Stimulated activated CD4-positive, alpha-beta T cell treated with anti-CD3 and anti-CD28 coated beads, Interleukin-1b, Interleukin-23, amount 100 ng/mL, for 48 hours (primary cell): ENCODE measurements around the gene LRMDA.

Source experiments
- DNase-seq: peaks from one replicate; pipeline ENCODE4 v3.0.0-alpha.2; 2020

LRMDA gene

GRCh38 chr10:76397181-76398042, 966.0 kb downstream of the LRMDA start:
- DNase-seq, result no peak

GRCh38 chr10:76398043-76398710, 966.8 kb downstream of the LRMDA start:
- no peak for DNase-seq

GRCh38 chr10:76399226-76399625, 967.8 kb downstream of the LRMDA start:
- DNase-seq, result no peak

- no peak for DNase-seq
Observed at GRCh38 chr10:76401006-76401405, 969.6 kb downstream of the LRMDA start.

- no peak for DNase-seq
Observed at GRCh38 chr10:76403912-76404311, 972.5 kb downstream of the LRMDA start.

- DNase-seq, result no peak
Observed at GRCh38 chr10:76404531-76404930, 973.1 kb downstream of the LRMDA start.

GRCh38 chr10:76405922-76406321, 974.5 kb downstream of the LRMDA start:
- DNase-seq, result no peak

GRCh38 chr10:76408646-76409045, 977.2 kb downstream of the LRMDA start:
- DNase-seq, result no peak

- DNase-seq, result no peak
Observed at GRCh38 chr10:76411729-76412435, 980.5 kb downstream of the LRMDA start.

- DNase-seq, result no peak
Observed at GRCh38 chr10:76415554-76415953, 984.1 kb downstream of the LRMDA start.

GRCh38 chr10:76416642-76417041, 985.2 kb downstream of the LRMDA start:
- DNase-seq, result no peak

- no peak for DNase-seq
Observed at GRCh38 chr10:76420725-76421124, 989.3 kb downstream of the LRMDA start.

GRCh38 chr10:76422769-76423168, 991.3 kb downstream of the LRMDA start:
- no peak for DNase-seq

- no peak for DNase-seq
Observed at GRCh38 chr10:76428551-76429367, 997.3 kb downstream of the LRMDA start.

- no peak for DNase-seq
Observed at GRCh38 chr10:76429368-76430060, 998.1 kb downstream of the LRMDA start.

- DNase-seq, result no peak
Observed at GRCh38 chr10:76430061-76430645, 998.7 kb downstream of the LRMDA start.

GRCh38 chr10:76432016-76433012, 1000.9 kb downstream of the LRMDA start:
- DNase-seq, result no peak

GRCh38 chr10:76433161-76434005, 1002.0 kb downstream of the LRMDA start:
- DNase-seq, result no peak

GRCh38 chr10:76435157-76435556, 1003.7 kb downstream of the LRMDA start:
- no peak for DNase-seq
